HCT116 (cell line): ENCODE results near the gene NHSL2. TPM values are rescaled to one million over a fixed set of nuclear protein-coding genes. Genes with fewer than 3 reads are reported as not detected.

ENCODE experiments used
- ATAC-seq: fragments of 200-7000 bp; cut with Tn5 transposase; 2 replicates; pipeline ENCODE4 v1.9.1; 2020; ENCODE audit warnings: mild to moderate bottlenecking, moderate library complexity
- BruUV-seq: library from RNA; stranded (reverse); fragments of 400-500 nt; replicated peaks from 2 replicates; lab custom pipeline; 2021; lab: Mats Ljungman, UMichigan
- CTCF ChIA-PET: fragments of 300-600 bp; sonication (Branson Sonifier 250); formaldehyde crosslinking; loops from one replicate; lab custom pipeline; 2021; ENCODE audit warnings: antibody characterized with exemption; lab: Charles Lee
- POLR2A ChIA-PET: fragments of 300-600, 350-600 bp; sonication (Branson Sonifier 250); formaldehyde crosslinking; loops from one replicate; lab custom pipeline; 2021; ENCODE audit warnings: antibody characterized with exemption; lab: Charles Lee
- RAD21 ChIA-PET, 2 experiments: fragments of 300-600 bp; sonication (Branson Sonifier 250); formaldehyde crosslinking; loops; one replicate each; lab custom pipeline; 2023; ENCODE audit warnings: low total read pairs in 2 of 2; ENCODE audit not compliant: uncharacterized antibody in 2 of 2, unreplicated experiment in 2 of 2, low non-redundant PET in 1 of 2; lab: Charles Lee
- DNase-seq: peaks from one replicate; pipeline ENCODE4 v3.0.0-alpha.2; 2010; ENCODE audit warnings: low read depth, low spot score
- H2AFZ ChIP-seq: fragments of 200-600 bp; shearing (Covaris generic), sonication (generic); 2 replicates; pipeline ENCODE4 v1.6.1; 2017; ENCODE audit warnings: low read depth, mixed run types, mixed read lengths, antibody characterized with exemption, low read length; ENCODE audit not compliant: poor library complexity, severe bottlenecking
- H3K27ac ChIP-seq: 2 replicates; pipeline ENCODE4 v1.5.1; 2012; ENCODE audit warnings: low read depth, low read length
- H3K27me3 ChIP-seq: fragments of 200-600 bp; sonication (generic); 2 replicates; pipeline ENCODE4 v1.6.1; 2016; ENCODE audit warnings: mixed run types, low read length, mixed read lengths; ENCODE audit not compliant: insufficient read depth
- H3K36me3 ChIP-seq, 2 experiments: fragments of 200-500 bp in 1 of 2; fragments of 200-600 bp in 1 of 2; sonication (Bioruptor generic) in 1 of 2; sonication (generic) in 1 of 2; 2 replicates each; pipeline versions ENCODE4 v1.5.1 to v1.6.1; 2014 to 2016; ENCODE audit warnings: low read length in 2 of 2, inconsistent platforms in 1 of 2, mixed read lengths in 1 of 2, mixed run types in 1 of 2; ENCODE audit not compliant: insufficient read depth in 2 of 2, control insufficient read depth in 1 of 2
- H3K4me1 ChIP-seq, 2 experiments: fragments of 200-600 bp in 1 of 2; sonication (generic) in 1 of 2; 2 replicates each; pipeline versions ENCODE4 v1.5.1 to v1.6.1; 2012 to 2017; ENCODE audit warnings: low read length in 2 of 2, inconsistent platforms in 1 of 2, mild to moderate bottlenecking in 1 of 2, mixed read lengths in 1 of 2, mixed run types in 1 of 2, moderate library complexity in 1 of 2; ENCODE audit not compliant: insufficient read depth in 2 of 2, control insufficient read depth in 1 of 2
- H3K4me2 ChIP-seq: fragments of 200-600 bp; sonication (generic); 2 replicates; pipeline ENCODE4 v1.6.1; 2017; ENCODE audit warnings: mixed run types, low read length, mixed read lengths
- H3K4me3 ChIP-seq, 2 experiments: fragments of 200-600 bp in 1 of 2; sonication (generic) in 1 of 2; replicated peaks in 1 of 2; 2 replicates each; pipeline ENCODE4 v1.5.1; 2011 to 2016; ENCODE audit warnings: low read length in 2 of 2, control low read depth in 1 of 2, low read depth in 1 of 2, mild to moderate bottlenecking in 1 of 2, mixed read lengths in 1 of 2, mixed run types in 1 of 2
- H3K79me2 ChIP-seq: fragments of 200-600 bp; sonication (generic); 2 replicates; pipeline ENCODE4 v1.6.1; 2017; ENCODE audit warnings: mild to moderate bottlenecking, mixed run types, low read length, moderate library complexity, mixed read lengths; ENCODE audit not compliant: insufficient read depth
- H3K9ac ChIP-seq: fragments of 200-600 bp; sonication (generic); 2 replicates; pipeline ENCODE4 v1.6.1; 2016; ENCODE audit warnings: low read length, mixed read lengths
- H3K9me2 ChIP-seq: fragments of 200-600 bp; sonication (generic), shearing (Covaris generic); 2 replicates; pipeline ENCODE4 v1.6.1; 2017; ENCODE audit warnings: mixed run types, mild to moderate bottlenecking, moderate library complexity; ENCODE audit not compliant: insufficient read depth
- H3K9me3 ChIP-seq, 2 experiments: fragments of 200-500 bp in 1 of 2; fragments of 200-600 bp in 1 of 2; sonication (Bioruptor generic) in 1 of 2; sonication (generic) in 1 of 2; 2 replicates each; pipeline ENCODE4 v1.6.1; 2014 to 2017; ENCODE audit warnings: low read length in 2 of 2, mixed read lengths in 2 of 2, inconsistent platforms in 1 of 2, low read depth in 1 of 2, mild to moderate bottlenecking in 1 of 2, mixed run types in 1 of 2, moderate library complexity in 1 of 2; ENCODE audit not compliant: control insufficient read depth in 1 of 2, insufficient read depth in 1 of 2
- H4K20me1 ChIP-seq: fragments of 200-600 bp; sonication (generic), shearing (Covaris generic); 2 replicates; pipeline ENCODE4 v1.6.1; 2017; ENCODE audit warnings: mixed run types, mild to moderate bottlenecking, moderate library complexity; ENCODE audit not compliant: insufficient read depth
- CBX3 ChIP-seq: IDR thresholded peaks from 2 replicates; pipeline ENCODE4 v1.6.1; 2012; ENCODE audit warnings: low read depth
- EGR1 ChIP-seq: IDR thresholded peaks from 2 replicates; pipeline ENCODE4 v1.6.1; 2012; ENCODE audit warnings: low read depth
- ELF1 ChIP-seq: IDR thresholded peaks from 2 replicates; pipeline ENCODE4 v1.6.1; 2012; ENCODE audit warnings: low read depth, borderline replicate concordance
- EZH2 ChIP-seq: fragments of 200-600 bp; sonication (generic); IDR thresholded peaks from 2 replicates; pipeline ENCODE4 v1.6.1; 2017; ENCODE audit warnings: antibody characterized with exemption, mixed run types
- EZH2phosphoT487 ChIP-seq: fragments of 200-600 bp; IDR thresholded peaks from 2 replicates; pipeline ENCODE4 v1.6.1; 2018; ENCODE audit warnings: antibody characterized with exemption, borderline replicate concordance
- POLR2A ChIP-seq: IDR thresholded peaks from 2 replicates; pipeline ENCODE4 v1.7.0; 2011; ENCODE audit warnings: borderline replicate concordance; ENCODE audit not compliant: insufficient read depth, insufficient read length; ENCODE audit errors: extremely low read depth
- POLR2AphosphoS5 ChIP-seq: IDR thresholded peaks from 2 replicates; pipeline ENCODE4 v1.6.1; 2011; ENCODE audit warnings: mild to moderate bottlenecking, low read depth, low read length, moderate library complexity
- REST ChIP-seq: IDR thresholded peaks from 2 replicates; pipeline ENCODE4 v1.6.1; 2012; ENCODE audit warnings: low read depth
- SP1 ChIP-seq: IDR thresholded peaks from 2 replicates; pipeline ENCODE4 v1.6.1; 2012; ENCODE audit warnings: low read depth
- SRF ChIP-seq: IDR thresholded peaks from 2 replicates; pipeline ENCODE4 v1.6.1; 2012; ENCODE audit warnings: low read depth
- TCF7L2 ChIP-seq: IDR thresholded peaks from 2 replicates; pipeline ENCODE4 v1.7.0; 2011; ENCODE audit warnings: borderline replicate concordance, inconsistent platforms; ENCODE audit not compliant: insufficient read depth, insufficient read length; ENCODE audit errors: extremely low read depth
- YY1 ChIP-seq: IDR thresholded peaks from 2 replicates; pipeline ENCODE4 v1.6.1; 2011; ENCODE audit warnings: low read length, low read depth, moderate library complexity, mild to moderate bottlenecking; ENCODE audit not compliant: insufficient replicate concordance; ENCODE audit errors: extremely low read depth
- ZBTB33 ChIP-seq: IDR thresholded peaks from 2 replicates; pipeline ENCODE4 v1.6.1; 2011; ENCODE audit warnings: mild to moderate bottlenecking, low read length, moderate library complexity; ENCODE audit not compliant: insufficient replicate concordance; ENCODE audit errors: extremely low read depth
- ZFX ChIP-seq: fragments of 450-650 bp; IDR thresholded peaks from 2 replicates; pipeline ENCODE4 v1.6.1; 2017
- ZNF274 ChIP-seq: fragments of 200-500 bp; sonication (Bioruptor generic); IDR thresholded peaks from 2 replicates; pipeline ENCODE4 v1.6.1; 2014; ENCODE audit warnings: mild to moderate bottlenecking, low read depth, low read length, inconsistent platforms
- intact Hi-C: fragments of 100-400 bp; cut with micrococcal nuclease; formaldehyde crosslinking; loops from 2 replicates; pipeline ENCODE4 v1.10.0; 2022
- total RNA-seq: library from RNA; stranded (reverse); gene quantifications from one replicate; pipeline ENCODE4 v1.2.1, GENCODE V29; 2021; ENCODE audit not compliant: unreplicated experiment

Gene NHSL2
- total RNA-seq, 1 experiment from 2014 or later = 0.22 TPM

- TF ChIP-seq SP1 = no peak
Observed at GRCh38 chrX:72102126-72102525, 191.5 kb downstream of the NHSL2 start (continued).

GRCh38 chrX:72102760-72103159 is 192.1 kb downstream of the NHSL2 start:
- RAD21 ChIA-PET = no interaction called here
- BruUV-seq = no TSS peak

More at GRCh38 chrX:72102760-72103159, 192.1 kb downstream of the NHSL2 start:
- intact Hi-C loops = no loop called here
- Histone ChIP-seq H3K27ac (no peak overlapping the region), H3K9me3 (no peaks in the 10 kb centered on the region), H4K20me1 (no peaks in the 10 kb centered on the region), H3K9ac (no peak overlapping the region), H3K4me2 (no peak overlapping the region), H3K27me3 (no peaks in the 10 kb centered on the region), H3K79me2 (no peaks in the 10 kb centered on the region), H2AFZ (no peak overlapping the region), H3K9me2 (no peaks in the 10 kb centered on the region), H3K4me1 (no peaks in the 10 kb centered on the region), H3K4me3 (no peak overlapping the region), H3K36me3 (no peaks in the 10 kb centered on the region)
- ChIA-PET CTCF (no interaction called here), POLR2A (no interaction called here)
- DNase-seq (no peak), ATAC-seq (no peak)
- no peak for TF ChIP-seq ZFX
- no peak for TF ChIP-seq POLR2AphosphoS5
- TF ChIP-seq YY1 = no peak
- TF ChIP-seq CBX3 = no peak
- no peak for TF ChIP-seq POLR2A
- no peak for TF ChIP-seq EZH2
- TF ChIP-seq SRF = no peak
- TF ChIP-seq ZNF274 = no peak
- TF ChIP-seq ELF1 = no peak
- no peak for TF ChIP-seq EGR1
- no peak for TF ChIP-seq SP1
- no peak for TF ChIP-seq EZH2phosphoT487
- TF ChIP-seq ZBTB33 = no peak
- no peak for TF ChIP-seq TCF7L2
- TF ChIP-seq REST = no peak
